IMR-90 (cell line): Measurements from ENCODE around the gene TTLL11. TPM values are rescaled to one million over a fixed set of nuclear protein-coding genes. Genes with fewer than 3 reads are reported as not detected.

Experiments used
- ATAC-seq: fragments of 200-7000 bp; cut with Tn5 transposase; 2 replicates; pipeline ENCODE4 v1.9.1; 2020; ENCODE audit warnings: low read depth, mild to moderate bottlenecking, moderate library complexity
- BruUV-seq: library from RNA; stranded (reverse); fragments of 400-500 nt; replicated peaks from 2 replicates; lab custom pipeline; 2021; lab: Mats Ljungman, UMichigan
- CTCF ChIA-PET: fragments of 300-600 bp; formaldehyde crosslinking; extraction: SDS; loops from one replicate; lab custom pipeline; 2021; ENCODE audit warnings: antibody characterized with exemption; lab: Yijun Ruan, JAX
- POLR2A ChIA-PET: fragments of 300-600 bp; sonication (Branson Sonifier 250); formaldehyde crosslinking; loops from one replicate; lab custom pipeline; 2022; ENCODE audit warnings: antibody characterized with exemption; ENCODE audit not compliant: unreplicated experiment; lab: Charles Lee
- DNase-seq: peaks from one replicate; pipeline ENCODE4 v3.0.0; 2013
- H2AFZ ChIP-seq: replicated peaks from 2 replicates; pipeline ENCODE3; 2013; ENCODE audit warnings: low read length, mild to moderate bottlenecking; ENCODE audit not compliant: poor library complexity
- H2AK5ac ChIP-seq: 2 replicates; pipeline ENCODE4 v1.6.1; 2013; ENCODE audit warnings: low read depth, low read length, inconsistent platforms
- H2AK9ac ChIP-seq: replicated peaks from 2 replicates; pipeline ENCODE3; 2013; ENCODE audit warnings: mild to moderate bottlenecking, low read depth, low read length, moderate library complexity; ENCODE audit not compliant: poor library complexity
- H2BK120ac ChIP-seq: 2 replicates; pipeline ENCODE4 v1.6.1; 2013; ENCODE audit warnings: low read depth, low read length, inconsistent platforms
- H2BK15ac ChIP-seq: 3 replicates; pipeline ENCODE4 v1.6.1; 2013; ENCODE audit warnings: low read depth, low read length, inconsistent platforms
- H2BK20ac ChIP-seq: 2 replicates; pipeline ENCODE4 v1.6.1; 2013; ENCODE audit warnings: low read depth, mild to moderate bottlenecking, inconsistent platforms, low read length, moderate library complexity
- H2BK5ac ChIP-seq: 2 replicates; pipeline ENCODE4 v1.6.1; 2013; ENCODE audit warnings: mild to moderate bottlenecking, low read depth, low read length, inconsistent platforms; ENCODE audit not compliant: poor library complexity, severe bottlenecking
- H3K14ac ChIP-seq: replicated peaks from 2 replicates; pipeline ENCODE4 v1.6.1; 2013; ENCODE audit warnings: low read depth, low read length, inconsistent platforms
- H3K18ac ChIP-seq: 2 replicates; pipeline ENCODE4 v1.6.1; 2013; ENCODE audit warnings: low read depth, low read length, control low read depth
- H3K23ac ChIP-seq: 2 replicates; pipeline ENCODE4 v1.6.1; 2013; ENCODE audit warnings: low read depth, low read length, inconsistent platforms
- H3K27ac ChIP-seq: 2 replicates; pipeline ENCODE4 v1.5.1; 2013; ENCODE audit warnings: mild to moderate bottlenecking, control low read depth, low read length; ENCODE audit not compliant: insufficient read depth
- H3K27me3 ChIP-seq: 2 replicates; pipeline ENCODE4 v1.6.1; 2013; ENCODE audit warnings: low read length; ENCODE audit not compliant: control insufficient read depth, insufficient read depth
- H3K36me3 ChIP-seq: 2 replicates; pipeline ENCODE4 v1.6.1; 2013; ENCODE audit warnings: low read length, mixed read lengths; ENCODE audit not compliant: control insufficient read depth, insufficient read depth
- H3K4ac ChIP-seq: 2 replicates; pipeline ENCODE4 v1.6.1; 2013; ENCODE audit warnings: low read depth, low read length, inconsistent platforms
- H3K4me1 ChIP-seq: 2 replicates; pipeline ENCODE4 v1.6.1; 2013; ENCODE audit warnings: low read length, mixed read lengths; ENCODE audit not compliant: control insufficient read depth, insufficient read depth
- H3K4me2 ChIP-seq: 2 replicates; pipeline ENCODE4 v1.6.1; 2013; ENCODE audit warnings: low read depth, mild to moderate bottlenecking, control low read depth, low read length, moderate library complexity
- H3K4me3 ChIP-seq: 2 replicates; pipeline ENCODE4 v1.5.1; 2013; ENCODE audit warnings: low read depth, mild to moderate bottlenecking, control low read depth, low read length, moderate library complexity; ENCODE audit not compliant: insufficient read depth
- H3K56ac ChIP-seq: 2 replicates; pipeline ENCODE4 v1.6.1; 2013; ENCODE audit warnings: low read length, inconsistent platforms; ENCODE audit not compliant: insufficient read depth; ENCODE audit errors: extremely low read depth
- H3K79me1 ChIP-seq, 2 experiments: 2 replicates each; pipeline ENCODE4 v1.6.1; 2013; ENCODE audit warnings: low read length in 2 of 2, inconsistent platforms in 1 of 2, low read depth in 1 of 2
- H3K9ac ChIP-seq: 2 replicates; pipeline ENCODE4 v1.6.1; 2013; ENCODE audit warnings: low read depth, low read length, control low read depth
- H3K9me1 ChIP-seq: 2 replicates; pipeline ENCODE4 v1.6.1; 2013; ENCODE audit warnings: low read length, inconsistent platforms; ENCODE audit not compliant: insufficient read depth
- H3K9me3 ChIP-seq: 2 replicates; pipeline ENCODE4 v1.6.1; 2013; ENCODE audit warnings: low read length; ENCODE audit not compliant: control insufficient read depth, insufficient read depth
- H4K20me1 ChIP-seq: 2 replicates; pipeline ENCODE4 v1.6.1; 2013; ENCODE audit warnings: low read length, inconsistent platforms; ENCODE audit not compliant: insufficient read depth
- H4K5ac ChIP-seq: 2 replicates; pipeline ENCODE4 v1.6.1; 2013; ENCODE audit warnings: mild to moderate bottlenecking, low read depth, low read length, control low read depth
- H4K8ac ChIP-seq, 2 experiments: 2 replicates each; pipeline ENCODE4 v1.6.1; 2013; ENCODE audit warnings: low read depth in 2 of 2, low read length in 2 of 2, control low read depth in 1 of 2, inconsistent platforms in 1 of 2
- H4K91ac ChIP-seq: 2 replicates; pipeline ENCODE4 v1.6.1; 2013; ENCODE audit warnings: low read depth, low read length, inconsistent platforms; ENCODE audit not compliant: insufficient read depth
- BHLHE40 ChIP-seq: fragments of 150-350 bp; IDR thresholded peaks from 2 replicates; pipeline ENCODE4 v1.6.1; 2016; ENCODE audit warnings: mild to moderate bottlenecking, low read depth, low read length
- CHD1 ChIP-seq: IDR thresholded peaks from 2 replicates; pipeline ENCODE4 v1.6.1; 2012; ENCODE audit warnings: low read depth, low read length, improper control_type of control experiment
- NFE2L2 ChIP-seq: fragments of 150-350 bp; IDR thresholded peaks from 2 replicates; pipeline ENCODE4 v1.6.1; 2016; ENCODE audit warnings: low read depth, mild to moderate bottlenecking, low read length
- POLR2A ChIP-seq: IDR thresholded peaks from 2 replicates; pipeline ENCODE4 v1.6.1; 2012; ENCODE audit warnings: mild to moderate bottlenecking, low read depth, low read length
- RAD21 ChIP-seq: IDR thresholded peaks from 2 replicates; pipeline ENCODE4 v1.6.1; 2012; ENCODE audit warnings: low read length, improper control_type of control experiment
- RFX5 ChIP-seq: IDR thresholded peaks from 2 replicates; pipeline ENCODE4 v1.8.0; 2012; ENCODE audit warnings: low read depth, mild to moderate bottlenecking, low read length, moderate library complexity
- SMC3 ChIP-seq: fragments of 150-350 bp; IDR thresholded peaks from 2 replicates; pipeline ENCODE4 v1.6.1; 2016; ENCODE audit warnings: low read depth, mild to moderate bottlenecking, antibody characterized with exemption, low read length, moderate library complexity
- WGBS, 2 experiments: methylation state at CpG; one replicate each; pipeline versions ENCODE4 v1.1.5 to v1.1.7; 2013; ENCODE audit warnings: missing lambda C conversion rate in 2 of 2; ENCODE audit not compliant: insufficient read length in 1 of 2; ENCODE audit errors: extremely low coverage in 2 of 2; 5-methylcytosine and 5-hydroxymethylcytosine counted together
- dilution Hi-C: fragments of 300-500 bp; cut with HindIII; formaldehyde crosslinking; loops from one replicate; pipeline ENCODE4 v1.14.3; 2018; ENCODE audit warnings: low sequenced_read_pairs; ENCODE audit not compliant: unreplicated experiment
- in situ Hi-C: fragments of 300-500 bp; cut with MboI; formaldehyde crosslinking; loops from 3 replicates; pipeline ENCODE4 v1.14.3; 2019; ENCODE audit warnings: low sequenced_read_pairs, inconsistent platforms, mixed read lengths
- intact Hi-C: fragments of 100-400 bp; cut with micrococcal nuclease; formaldehyde crosslinking; loops from 2 replicates; pipeline ENCODE4 v1.10.0; 2022
- polyA plus RNA-seq, 3 experiments: library from polyadenylated mRNA; depleted of rRNA; stranded (reverse); fragments of >200 nt; gene quantifications; 2 replicates each; pipeline ENCODE4 v1.2.3, GENCODE V29; 2012; ENCODE audit warnings: low replicate concordance in 1 of 3
- total RNA-seq: library from RNA; depleted of rRNA; stranded (reverse); fragments of >200 nt; gene quantifications from 2 replicates; pipeline ENCODE4 v1.2.3, GENCODE V29; 2012
- TF ChIP-seq, protein P1 (sequence below): fragments of 150-350 bp; IDR thresholded peaks from 2 replicates; pipeline ENCODE4 v1.6.1; 2016; ENCODE audit warnings: low read depth, mild to moderate bottlenecking, low read length, moderate library complexity, borderline replicate concordance
- TF ChIP-seq, protein P2 (sequence below): conservative IDR thresholded peaks from 2 replicates; pipeline ENCODE4 v1.5.1; 2012; ENCODE audit warnings: mild to moderate bottlenecking, low read depth, low read length, improper control_type of control experiment
- TF ChIP-seq, protein P3 (sequence below): fragments of 150-350 bp; IDR thresholded peaks from 2 replicates; pipeline ENCODE4 v1.6.1; 2017; ENCODE audit warnings: mild to moderate bottlenecking, antibody characterized with exemption, low read length, low read depth

TTLL11 gene
- total and polyA plus RNA-seq, 2 of the 4 experiments (the other 2 are of a cell fraction): 2.0 to 4.6 TPM

- Histone ChIP-seq H3K9me1 (peaks cover 12% of the 10 kb centered on the region), H3K4me1 (peaks cover 9% of the 10 kb centered on the region), H2BK5ac (no peak overlapping the region), H3K36me3 (0 out of 2 replicates have a peak, but pooled peaks cover 3% of the 10 kb centered on the region), H4K8ac (no peak overlapping the region), H4K20me1 (peaks cover 10% of the 10 kb centered on the region), H3K9ac (no peak overlapping the region), H2BK20ac (0 out of 2 replicates have a peak overlapping the region, but pooled peaks have one; percentile 33), H3K4ac (no peak overlapping the region), H3K23ac (no peak overlapping the region), H2AFZ (peak overlapping the region; percentile 28), H3K14ac (no peak overlapping the region), H3K79me1 (peaks cover 0 to 4% of the 10 kb centered on the region in 2 experiments; a peak in 1 of 4 replicates), H3K27me3 (no peaks in the 10 kb centered on the region), H3K4me3 (no peak overlapping the region), H4K5ac (no peak overlapping the region), H3K9me3 (no peaks in the 10 kb centered on the region), H2BK120ac (no peak overlapping the region), H3K18ac (no peak overlapping the region), H3K4me2 (no peak overlapping the region), H3K56ac (no peak overlapping the region), H2AK5ac (no peak overlapping the region), H3K27ac (no peak overlapping the region), H4K91ac (no peak overlapping the region), H2BK15ac (no peak overlapping the region), H2AK9ac (peak overlapping the region; percentile 26)
- TF ChIP-seq SMC3: peak; percentile 43
- no peak for TF ChIP-seq POLR2A
- TF ChIP-seq CHD1: no peak
- TF ChIP-seq, protein P1, sequence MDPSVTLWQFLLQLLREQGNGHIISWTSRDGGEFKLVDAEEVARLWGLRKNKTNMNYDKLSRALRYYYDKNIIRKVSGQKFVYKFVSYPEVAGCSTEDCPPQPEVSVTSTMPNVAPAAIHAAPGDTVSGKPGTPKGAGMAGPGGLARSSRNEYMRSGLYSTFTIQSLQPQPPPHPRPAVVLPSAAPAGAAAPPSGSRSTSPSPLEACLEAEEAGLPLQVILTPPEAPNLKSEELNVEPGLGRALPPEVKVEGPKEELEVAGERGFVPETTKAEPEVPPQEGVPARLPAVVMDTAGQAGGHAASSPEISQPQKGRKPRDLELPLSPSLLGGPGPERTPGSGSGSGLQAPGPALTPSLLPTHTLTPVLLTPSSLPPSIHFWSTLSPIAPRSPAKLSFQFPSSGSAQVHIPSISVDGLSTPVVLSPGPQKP: no peak
- TF ChIP-seq, protein P2, sequence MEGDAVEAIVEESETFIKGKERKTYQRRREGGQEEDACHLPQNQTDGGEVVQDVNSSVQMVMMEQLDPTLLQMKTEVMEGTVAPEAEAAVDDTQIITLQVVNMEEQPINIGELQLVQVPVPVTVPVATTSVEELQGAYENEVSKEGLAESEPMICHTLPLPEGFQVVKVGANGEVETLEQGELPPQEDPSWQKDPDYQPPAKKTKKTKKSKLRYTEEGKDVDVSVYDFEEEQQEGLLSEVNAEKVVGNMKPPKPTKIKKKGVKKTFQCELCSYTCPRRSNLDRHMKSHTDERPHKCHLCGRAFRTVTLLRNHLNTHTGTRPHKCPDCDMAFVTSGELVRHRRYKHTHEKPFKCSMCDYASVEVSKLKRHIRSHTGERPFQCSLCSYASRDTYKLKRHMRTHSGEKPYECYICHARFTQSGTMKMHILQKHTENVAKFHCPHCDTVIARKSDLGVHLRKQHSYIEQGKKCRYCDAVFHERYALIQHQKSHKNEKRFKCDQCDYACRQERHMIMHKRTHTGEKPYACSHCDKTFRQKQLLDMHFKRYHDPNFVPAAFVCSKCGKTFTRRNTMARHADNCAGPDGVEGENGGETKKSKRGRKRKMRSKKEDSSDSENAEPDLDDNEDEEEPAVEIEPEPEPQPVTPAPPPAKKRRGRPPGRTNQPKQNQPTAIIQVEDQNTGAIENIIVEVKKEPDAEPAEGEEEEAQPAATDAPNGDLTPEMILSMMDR: peak; percentile 38
- TF ChIP-seq BHLHE40: no peak
- TF ChIP-seq, protein P3, sequence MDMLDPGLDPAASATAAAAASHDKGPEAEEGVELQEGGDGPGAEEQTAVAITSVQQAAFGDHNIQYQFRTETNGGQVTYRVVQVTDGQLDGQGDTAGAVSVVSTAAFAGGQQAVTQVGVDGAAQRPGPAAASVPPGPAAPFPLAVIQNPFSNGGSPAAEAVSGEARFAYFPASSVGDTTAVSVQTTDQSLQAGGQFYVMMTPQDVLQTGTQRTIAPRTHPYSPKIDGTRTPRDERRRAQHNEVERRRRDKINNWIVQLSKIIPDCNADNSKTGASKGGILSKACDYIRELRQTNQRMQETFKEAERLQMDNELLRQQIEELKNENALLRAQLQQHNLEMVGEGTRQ: no peak
- peak; percentile 54 for TF ChIP-seq RAD21
- TF ChIP-seq NFE2L2: no peak
- TF ChIP-seq RFX5: no peak
- dilution Hi-C loops: no loop called here
- CTCF ChIA-PET: interaction anchor here (0.6 to 1.1 kb wide), 2 partner anchors 84 to 439 kb away, joined by 3 to 5 read pairs; no protein-coding TSS in a partner anchor
- ATAC-seq (no peak), DNase-seq (peak; percentile 39)
- 60% methylated on average over 9 of the region's 13 CpGs; no CpG with 5 or more reads in 1 of the 2 experiments for WGBS, 2 experiments
- in situ Hi-C loops: no loop called here
- POLR2A ChIA-PET: no interaction called here
- intact Hi-C loops: no loop called here
- BruUV-seq: no TSS peak
These were observed 104.1 kb downstream of the TTLL11 start for GRCh38 chr9:121989010-121989409.
